22Rv1 (cell line): Measurements from ENCODE around the gene NANOGP8.

Experiments used
- ZFX ChIP-seq: fragments of 450-650 bp; IDR thresholded peaks from 2 replicates; pipeline ENCODE4 v1.6.1; 2017; ENCODE audit warnings: antibody characterized with exemption, borderline replicate concordance
- TF ChIP-seq, protein P1 (sequence below): fragments of 450-650 bp; IDR thresholded peaks from 2 replicates; pipeline ENCODE4 v1.5.1; 2017; ENCODE audit warnings: mild to moderate bottlenecking

DNA sequence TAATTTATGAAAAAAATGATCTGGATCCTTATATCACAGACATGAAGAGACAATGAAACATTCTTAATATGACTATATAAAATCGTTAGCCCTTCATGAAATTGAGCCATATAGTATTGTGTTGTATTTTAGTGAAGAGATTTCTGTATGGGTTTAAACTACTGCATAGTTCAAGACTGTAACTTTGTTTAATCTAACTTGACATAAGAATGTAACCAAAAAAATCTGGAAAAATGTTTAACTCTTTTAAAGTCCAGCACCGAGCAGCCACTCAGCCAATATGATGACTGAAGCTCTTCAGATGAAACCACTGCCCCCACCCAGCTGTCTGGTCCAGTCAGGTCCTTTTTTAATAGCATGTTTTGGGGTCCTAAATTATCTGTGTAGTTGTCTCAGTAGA, 4.9 kb downstream of the NANOGP8 start:
- TF ChIP-seq, protein P1, sequence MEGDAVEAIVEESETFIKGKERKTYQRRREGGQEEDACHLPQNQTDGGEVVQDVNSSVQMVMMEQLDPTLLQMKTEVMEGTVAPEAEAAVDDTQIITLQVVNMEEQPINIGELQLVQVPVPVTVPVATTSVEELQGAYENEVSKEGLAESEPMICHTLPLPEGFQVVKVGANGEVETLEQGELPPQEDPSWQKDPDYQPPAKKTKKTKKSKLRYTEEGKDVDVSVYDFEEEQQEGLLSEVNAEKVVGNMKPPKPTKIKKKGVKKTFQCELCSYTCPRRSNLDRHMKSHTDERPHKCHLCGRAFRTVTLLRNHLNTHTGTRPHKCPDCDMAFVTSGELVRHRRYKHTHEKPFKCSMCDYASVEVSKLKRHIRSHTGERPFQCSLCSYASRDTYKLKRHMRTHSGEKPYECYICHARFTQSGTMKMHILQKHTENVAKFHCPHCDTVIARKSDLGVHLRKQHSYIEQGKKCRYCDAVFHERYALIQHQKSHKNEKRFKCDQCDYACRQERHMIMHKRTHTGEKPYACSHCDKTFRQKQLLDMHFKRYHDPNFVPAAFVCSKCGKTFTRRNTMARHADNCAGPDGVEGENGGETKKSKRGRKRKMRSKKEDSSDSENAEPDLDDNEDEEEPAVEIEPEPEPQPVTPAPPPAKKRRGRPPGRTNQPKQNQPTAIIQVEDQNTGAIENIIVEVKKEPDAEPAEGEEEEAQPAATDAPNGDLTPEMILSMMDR, result no peak
- TF ChIP-seq ZFX, result no peak
